HepG2 (cell line): ENCODE measurements around the gene RNPEPL1. TPM values are rescaled to one million over a fixed set of nuclear protein-coding genes. Genes with fewer than 3 reads are reported as not detected.
A peak's percentile ranks its signal among the peaks of the same experiment; 100 is the strongest.

Experiments
- ATAC-seq: fragments of 200-7000 bp; cut with Tn5 transposase; 3 replicates; pipeline ENCODE4 v1.9.1; 2020; ENCODE audit warnings: mild to moderate bottlenecking, moderate library complexity
- BruUV-seq: library from RNA; stranded (reverse); fragments of 400-500 nt; replicated peaks from 2 replicates; lab custom pipeline; 2021; lab: Mats Ljungman, UMichigan
- CTCF ChIA-PET: fragments of 300-600 bp; formaldehyde crosslinking; extraction: SDS; loops from one replicate; lab custom pipeline; 2021; ENCODE audit warnings: low total read pairs, inconsistent platforms, low intra/inter-chr PET ratio; lab: Yijun Ruan, JAX
- POLR2A ChIA-PET: fragments of 350-600 bp; sonication (Branson Sonifier 250); formaldehyde crosslinking; loops from one replicate; lab custom pipeline; 2020; ENCODE audit warnings: antibody characterized with exemption, inconsistent platforms; lab: Yijun Ruan, JAX
- DNase-seq: peaks from one replicate; pipeline ENCODE4 v3.0.0-alpha.2; 2015; ENCODE audit warnings: low spot score
- FAIRE-seq: peaks from 3 replicates; lab custom pipeline; 2011; peaks lifted over from hg19 to GRCh38; lab: Jason Lieb, UNC
- H2AFZ ChIP-seq: one replicate; pipeline ENCODE4 v1.6.1; 2011; ENCODE audit warnings: low read length, inconsistent platforms
- H3K27ac ChIP-seq: fragments of 300-600 bp; 3 replicates; pipeline ENCODE4 v1.8.0; 2011; ENCODE audit warnings: mixed run types, mild to moderate bottlenecking, mixed read lengths, low read length, inconsistent platforms; ENCODE audit not compliant: insufficient read depth; ENCODE audit errors: extremely low read length
- H3K27me3 ChIP-seq, 2 experiments: fragments of 200-600 bp in 1 of 2; 2 replicates in 1 of 2; 3 replicates in 1 of 2; pipeline versions ENCODE4 v1.6.0 to v1.8.0; 2011; ENCODE audit warnings: low read length in 2 of 2, mild to moderate bottlenecking in 2 of 2, moderate library complexity in 2 of 2, inconsistent platforms in 1 of 2; ENCODE audit not compliant: insufficient read depth in 2 of 2, control insufficient read depth in 1 of 2
- H3K36me3 ChIP-seq, 2 experiments: fragments of 200-600 bp in 1 of 2; replicated peaks in 1 of 2; 2 replicates in 1 of 2; 3 replicates in 1 of 2; pipeline versions ENCODE4 v1.5.1 to v1.8.0; 2011; ENCODE audit warnings: low read length in 2 of 2, inconsistent platforms in 1 of 2; ENCODE audit not compliant: insufficient read depth in 2 of 2, control insufficient read depth in 1 of 2
- H3K4me1 ChIP-seq: 2 replicates; pipeline ENCODE4 v1.5.1; 2012; ENCODE audit warnings: low read length, inconsistent platforms; ENCODE audit not compliant: insufficient read depth
- H3K4me2 ChIP-seq: 2 replicates; pipeline ENCODE4 v1.6.0; 2011; ENCODE audit warnings: low read depth, low read length, inconsistent platforms
- H3K4me3 ChIP-seq, 3 experiments: fragments of 200-600 bp in 1 of 3; sonication (generic), shearing (Covaris generic) in 1 of 3; replicated peaks in 1 of 3; 2 replicates each; pipeline ENCODE4 v1.5.1; 2011 to 2016; ENCODE audit warnings: low read length in 3 of 3, inconsistent platforms in 2 of 3, low read depth in 2 of 3, mild to moderate bottlenecking in 2 of 3, control low read depth in 1 of 3, mixed read lengths in 1 of 3; ENCODE audit not compliant: insufficient read depth in 1 of 3
- H3K79me2 ChIP-seq: one replicate; pipeline ENCODE4 v1.6.1; 2011; ENCODE audit warnings: low read length, inconsistent platforms; ENCODE audit not compliant: insufficient read depth
- H3K9ac ChIP-seq: 2 replicates; pipeline ENCODE4 v1.6.0; 2011; ENCODE audit warnings: mild to moderate bottlenecking, low read depth, low read length, inconsistent platforms; ENCODE audit not compliant: insufficient read depth
- H3K9me3 ChIP-seq: 2 replicates; pipeline ENCODE4 v1.5.1; 2012; ENCODE audit warnings: mild to moderate bottlenecking, low read length
- H4K20me1 ChIP-seq: 2 replicates; pipeline ENCODE4 v1.6.0; 2011; ENCODE audit warnings: inconsistent platforms, mild to moderate bottlenecking, low read length, moderate library complexity; ENCODE audit not compliant: insufficient read depth
- AGO1 ChIP-seq: fragments of 200-400 bp; formaldehyde crosslinking; IDR thresholded peaks from 2 replicates; pipeline ENCODE4 v1.6.1; 2017; ENCODE audit warnings: mild to moderate bottlenecking, low read depth, low read length, moderate library complexity; ENCODE audit not compliant: poor library complexity, severe bottlenecking
- AGO2 ChIP-seq: fragments of 200-400 bp; formaldehyde crosslinking; optimal IDR thresholded peaks from 2 replicates; pipeline ENCODE3; 2017; ENCODE audit warnings: mild to moderate bottlenecking, low read depth, low read length, moderate library complexity
- AKAP8 ChIP-seq: sonication (generic); formaldehyde crosslinking; IDR thresholded peaks from 2 replicates; pipeline ENCODE4 v1.5.1; 2020; ENCODE audit warnings: mild to moderate bottlenecking, missing genetic modification reagents
- ARNTL ChIP-seq: sonication (generic); formaldehyde crosslinking; IDR thresholded peaks from 2 replicates; pipeline ENCODE4 v1.4.0; 2020; ENCODE audit warnings: mild to moderate bottlenecking, missing genetic modification reagents
- ATF7-NPFF ChIP-seq: sonication (generic); formaldehyde crosslinking; IDR thresholded peaks from 2 replicates; pipeline ENCODE4 v1.8.1; 2023; ENCODE audit warnings: mild to moderate bottlenecking, low read depth, missing genetic modification reagents, moderate library complexity
- EED ChIP-seq: sonication (generic); formaldehyde crosslinking; IDR thresholded peaks from 2 replicates; pipeline ENCODE4 v1.5.0; 2020; ENCODE audit warnings: mild to moderate bottlenecking, missing genetic modification reagents
- KLF6 ChIP-seq: IDR thresholded peaks from 2 replicates; pipeline ENCODE4 v1.8.0; 2016; ENCODE audit warnings: missing biosample characterization, missing genetic modification reagents
- KLF9 ChIP-seq: IDR thresholded peaks from 2 replicates; pipeline ENCODE4 v1.6.1; 2016; ENCODE audit warnings: low read depth
- RBFOX2 ChIP-seq: fragments of 200-400 bp; formaldehyde crosslinking; IDR thresholded peaks from 2 replicates; pipeline ENCODE4 v1.6.1; 2017; ENCODE audit warnings: low read depth, mild to moderate bottlenecking, low read length
- TARDBP ChIP-seq: sonication (generic); formaldehyde crosslinking; IDR thresholded peaks from 2 replicates; pipeline ENCODE4 v1.8.0; 2022; ENCODE audit warnings: mild to moderate bottlenecking, missing genetic modification reagents
- ZNF260 ChIP-seq: sonication (generic); formaldehyde crosslinking; IDR thresholded peaks from 2 replicates; pipeline ENCODE4 v1.4.0; 2020; ENCODE audit warnings: missing genetic modification reagents, low read depth, mild to moderate bottlenecking, borderline replicate concordance
- ZNF546 ChIP-seq: sonication (generic); formaldehyde crosslinking; conservative IDR thresholded peaks from 2 replicates; pipeline ENCODE4 v1.8.1; 2023; ENCODE audit warnings: mild to moderate bottlenecking, missing genetic modification reagents
- ZNF547 ChIP-seq: sonication (generic); formaldehyde crosslinking; IDR thresholded peaks from 2 replicates; pipeline ENCODE4 v1.5.1; 2020; ENCODE audit warnings: mild to moderate bottlenecking, missing genetic modification reagents
- ZNF589 ChIP-seq: sonication (generic); formaldehyde crosslinking; conservative IDR thresholded peaks from 2 replicates; pipeline ENCODE4 v1.8.0; 2022; ENCODE audit warnings: mild to moderate bottlenecking, moderate library complexity, missing genetic modification reagents
- ZNF775 ChIP-seq: sonication (generic); formaldehyde crosslinking; IDR thresholded peaks from 2 replicates; pipeline ENCODE4 v1.4.0; 2020; ENCODE audit warnings: missing genetic modification reagents, mild to moderate bottlenecking, moderate library complexity, borderline replicate concordance
- ZNF776 ChIP-seq: sonication (generic); formaldehyde crosslinking; IDR thresholded peaks from 2 replicates; pipeline ENCODE4 v1.4.0; 2020; ENCODE audit warnings: mild to moderate bottlenecking, missing genetic modification reagents
- ZNF879 ChIP-seq: sonication (generic); formaldehyde crosslinking; IDR thresholded peaks from 2 replicates; pipeline ENCODE4 v1.8.1; 2023; ENCODE audit warnings: missing genetic modification reagents
- ZNF891 ChIP-seq: sonication (generic); formaldehyde crosslinking; IDR thresholded peaks from 2 replicates; pipeline ENCODE4 v1.5.0; 2020; ENCODE audit warnings: mild to moderate bottlenecking, missing genetic modification reagents
- ZSCAN22 ChIP-seq: sonication (generic); formaldehyde crosslinking; IDR thresholded peaks from 2 replicates; pipeline ENCODE4 v1.4.0; 2020; ENCODE audit warnings: mild to moderate bottlenecking, missing genetic modification reagents
- ZSCAN9 ChIP-seq: IDR thresholded peaks from 2 replicates; pipeline ENCODE4 v1.6.1; 2016; ENCODE audit warnings: borderline replicate concordance
- WGBS: methylation state at CpG from one replicate; pipeline ENCODE4 v1.1.6; 2017; ENCODE audit warnings: low lambda C conversion rate; 5-methylcytosine and 5-hydroxymethylcytosine counted together
- in situ Hi-C: cut with HindIII; loops from 2 replicates; pipeline ENCODE4 v1.10.0; 2017; ENCODE audit warnings: low pct_unique_long_range_greater_than_20kb; ENCODE audit not compliant: extremely low pct_ligation_motif_present
- intact Hi-C: fragments of 100-400 bp; cut with micrococcal nuclease; formaldehyde crosslinking; loops from one replicate; pipeline ENCODE4 v1.10.0; 2022; ENCODE audit not compliant: unreplicated experiment
- polyA plus RNA-seq, 8 experiments: library from polyadenylated mRNA; depleted of rRNA in 3 of 8; stranded (reverse) in 7 of 8; unstranded in 1 of 8; fragments of >200 nt; fragmentation: Illumina TruSeq in 4 of 8; extraction: Trizol in 4 of 8; gene quantifications; 2 replicates each; pipeline versions ENCODE4 v1.2.1 to v1.2.3, GENCODE V29; 2011 to 2016; ENCODE audit warnings: low read depth in 4 of 8, missing spikeins in 1 of 8, mixed read lengths in 1 of 8; ENCODE audit not compliant: insufficient read depth in 1 of 8
- total RNA-seq, 5 experiments: library from RNA; depleted of rRNA; stranded (reverse); fragments of >200 nt; fragmentation: Illumina TruSeq; extraction: Trizol; gene quantifications; 2 replicates each; pipeline ENCODE4 v1.2.3, GENCODE V29; 2016; ENCODE audit warnings: low read depth in 1 of 5
- TF ChIP-seq, protein P1 (sequence below): sonication (generic); formaldehyde crosslinking; IDR thresholded peaks from 2 replicates; pipeline ENCODE4 v1.4.0; 2020; ENCODE audit warnings: missing genetic modification reagents
- TF ChIP-seq, protein P2 (sequence below): sonication (generic); formaldehyde crosslinking; IDR thresholded peaks from 2 replicates; pipeline ENCODE4 v1.4.0; 2020; ENCODE audit warnings: low read depth, mild to moderate bottlenecking, missing genetic modification reagents
- TF ChIP-seq, protein P3 (sequence below): sonication (generic); formaldehyde crosslinking; conservative IDR thresholded peaks from 2 replicates; pipeline ENCODE4 v1.4.0; 2020; ENCODE audit warnings: missing genetic modification reagents

Gene RNPEPL1
- total and polyA plus RNA-seq, 2 of the 13 experiments (the other 11 are each of a cell fraction or from before 2014, with no cell fraction given): 13.0 to 18.0 TPM

DNA sequence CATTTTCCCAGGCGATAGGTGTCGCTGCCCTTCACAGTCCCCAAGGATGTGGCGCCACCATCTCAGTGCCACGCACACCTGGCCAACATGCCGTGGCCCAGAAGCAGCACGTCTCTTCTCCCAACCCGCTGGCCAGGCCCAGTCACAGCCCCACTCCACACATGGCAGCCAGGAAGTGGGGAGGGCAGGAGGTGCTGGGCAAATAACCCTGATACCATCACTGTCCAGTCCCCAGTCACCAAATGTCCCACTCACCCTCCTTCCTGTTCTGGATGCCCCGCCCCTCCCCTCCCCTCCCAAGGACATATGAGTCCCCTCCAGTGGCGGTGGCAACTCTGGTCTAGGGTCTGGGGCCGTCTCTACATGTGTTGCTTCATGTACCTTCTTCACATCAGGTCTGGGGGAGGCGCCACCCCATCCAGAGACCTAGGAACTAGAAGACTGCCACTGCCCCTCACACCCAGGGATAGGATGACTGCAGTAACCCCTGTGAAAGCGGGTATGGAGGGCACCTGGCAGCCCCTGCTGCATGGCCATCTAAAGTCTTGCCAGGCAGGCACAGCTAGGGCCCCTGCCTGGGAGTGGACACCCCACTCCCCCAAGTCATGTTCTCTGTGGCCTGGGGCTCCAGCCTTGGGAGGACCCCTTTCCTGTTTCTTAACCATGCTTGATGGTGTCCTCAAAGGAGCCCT lies 10.9 kb downstream of the RNPEPL1 start:
- FAIRE-seq (no peak), DNase-seq (no peak), ATAC-seq (peak; percentile 5)
- 96% methylated on average over 11 of the region's 12 CpGs for WGBS
- H3K4me3 ChIP-seq: peak overlapping the region in 1 of 3 experiments; percentile 63; a peak in 1 of 6 replicates
- peaks cover 3% of the 10 kb centered on the region; the same call in 1 of the 2 replicates for H4K20me1 ChIP-seq
- H3K79me2 ChIP-seq: peaks cover 32% of the 10 kb centered on the region
- peak overlapping the region; percentile 80 for H3K27ac ChIP-seq
- no peaks in the 10 kb centered on the region for H3K9me3 ChIP-seq
- no peaks in the 10 kb centered on the region for H3K27me3 ChIP-seq
- POLR2A ChIA-PET: interaction anchor here (0.9 to 2.1 kb wide), 10 partner anchors 9 to 261 kb away, joined by 3 to 66 read pairs (median 8); partner anchors contain the start of genes DUSP28 and RNPEPL1
- peak overlapping the region; percentile 96 for H3K4me2 ChIP-seq
- no TSS peak for BruUV-seq
- peak overlapping the region; percentile 61 for H3K9ac ChIP-seq
- no peak overlapping the region for H2AFZ ChIP-seq
- in situ Hi-C loops: no loop called here
- intact Hi-C loops: no loop called here
- CTCF ChIA-PET: interaction anchor here (0.7 to 1.3 kb wide), 3 partner anchors 11 to 26 kb away, joined by 3 to 7 read pairs (median 4); no protein-coding TSS in a partner anchor
- H3K36me3 ChIP-seq: peaks cover 3 to 13% of the 10 kb centered on the region in 2 experiments; a peak in 4 of 5 replicates
- H3K4me1 ChIP-seq: peaks cover 54% of the 10 kb centered on the region
- TF ChIP-seq TARDBP (CRISPR knock-in tag): no peak
- TF ChIP-seq AGO1: peak; percentile 19
- TF ChIP-seq ZSCAN22 (CRISPR knock-in tag): no peak
- TF ChIP-seq ATF7-NPFF (CRISPR knock-in tag): no peak
- TF ChIP-seq ZNF546: no peak
- no peak for TF ChIP-seq ZSCAN9 (CRISPR knock-in tag)
- TF ChIP-seq ZNF547: no peak
- TF ChIP-seq, protein P1, sequence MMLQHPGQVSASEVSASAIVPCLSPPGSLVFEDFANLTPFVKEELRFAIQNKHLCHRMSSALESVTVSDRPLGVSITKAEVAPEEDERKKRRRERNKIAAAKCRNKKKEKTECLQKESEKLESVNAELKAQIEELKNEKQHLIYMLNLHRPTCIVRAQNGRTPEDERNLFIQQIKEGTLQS: no peak
- no peak for TF ChIP-seq ZNF775 (CRISPR knock-in tag)
- no peak for TF ChIP-seq ZNF879 (CRISPR knock-in tag)
- 0 out of 2 replicates have a peak, but pooled peaks have one; percentile 41 for TF ChIP-seq ZNF589 (CRISPR knock-in tag)
- TF ChIP-seq RBFOX2: 0 out of 2 replicates have a peak, but pooled peaks have one; percentile 6
- TF ChIP-seq ZNF260: peak; percentile 72; the same call in 1 of the 2 replicates
- no peak for TF ChIP-seq ARNTL (CRISPR knock-in tag)
- TF ChIP-seq ZNF891 (CRISPR knock-in tag): 0 out of 2 replicates have a peak, but pooled peaks have one; percentile 31
- no peak for TF ChIP-seq ZNF776 (CRISPR knock-in tag)
- TF ChIP-seq EED (CRISPR knock-in tag): 0 out of 2 replicates have a peak, but pooled peaks have one; percentile 21
- TF ChIP-seq KLF6: no peak
- TF ChIP-seq KLF9 (CRISPR knock-in tag): no peak
- TF ChIP-seq, protein P2, sequence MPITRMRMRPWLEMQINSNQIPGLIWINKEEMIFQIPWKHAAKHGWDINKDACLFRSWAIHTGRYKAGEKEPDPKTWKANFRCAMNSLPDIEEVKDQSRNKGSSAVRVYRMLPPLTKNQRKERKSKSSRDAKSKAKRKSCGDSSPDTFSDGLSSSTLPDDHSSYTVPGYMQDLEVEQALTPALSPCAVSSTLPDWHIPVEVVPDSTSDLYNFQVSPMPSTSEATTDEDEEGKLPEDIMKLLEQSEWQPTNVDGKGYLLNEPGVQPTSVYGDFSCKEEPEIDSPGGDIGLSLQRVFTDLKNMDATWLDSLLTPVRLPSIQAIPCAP: no peak
- peak; percentile 25 for TF ChIP-seq AGO2
- no peak for TF ChIP-seq AKAP8 (CRISPR knock-in tag)
- TF ChIP-seq, protein P3, sequence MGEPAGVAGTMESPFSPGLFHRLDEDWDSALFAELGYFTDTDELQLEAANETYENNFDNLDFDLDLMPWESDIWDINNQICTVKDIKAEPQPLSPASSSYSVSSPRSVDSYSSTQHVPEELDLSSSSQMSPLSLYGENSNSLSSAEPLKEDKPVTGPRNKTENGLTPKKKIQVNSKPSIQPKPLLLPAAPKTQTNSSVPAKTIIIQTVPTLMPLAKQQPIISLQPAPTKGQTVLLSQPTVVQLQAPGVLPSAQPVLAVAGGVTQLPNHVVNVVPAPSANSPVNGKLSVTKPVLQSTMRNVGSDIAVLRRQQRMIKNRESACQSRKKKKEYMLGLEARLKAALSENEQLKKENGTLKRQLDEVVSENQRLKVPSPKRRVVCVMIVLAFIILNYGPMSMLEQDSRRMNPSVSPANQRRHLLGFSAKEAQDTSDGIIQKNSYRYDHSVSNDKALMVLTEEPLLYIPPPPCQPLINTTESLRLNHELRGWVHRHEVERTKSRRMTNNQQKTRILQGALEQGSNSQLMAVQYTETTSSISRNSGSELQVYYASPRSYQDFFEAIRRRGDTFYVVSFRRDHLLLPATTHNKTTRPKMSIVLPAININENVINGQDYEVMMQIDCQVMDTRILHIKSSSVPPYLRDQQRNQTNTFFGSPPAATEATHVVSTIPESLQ (CRISPR knock-in tag): 0 out of 2 replicates have a peak, but pooled peaks have one; percentile 31
